Measurements from ENCODE around the gene FAM171A2. TPM values are rescaled to one million over a fixed set of nuclear protein-coding genes. Genes with fewer than 3 reads are reported as not detected.

FAM171A2 gene
- total RNA-seq, 4 donors from 2014 or later, result 0.66 to 6.2 (median 1.1) TPM

- TF ChIP-seq CTCF (IDR thresholded peaks at IDR 0.05; ENCODE audit: low read depth), result no peak
Measured at GRCh38 chr17:44381810-44382305, 18.2 kb upstream of the FAM171A2 start.

- TF ChIP-seq CTCF (IDR thresholded peaks at IDR 0.05; ENCODE audit: low read depth), result no peak
Measured at GRCh38 chr17:44380767-44381166, 17.1 kb upstream of the FAM171A2 start.

GRCh38 chr17:44379887-44380286, 16.2 kb upstream of the FAM171A2 start:
- TF ChIP-seq CTCF (IDR thresholded peaks at IDR 0.05; ENCODE audit: low read depth), result no peak

GRCh38 chr17:44378171-44378705, 14.6 kb upstream of the FAM171A2 start:
- TF ChIP-seq CTCF (IDR thresholded peaks at IDR 0.05; ENCODE audit: low read depth), result no peak

GRCh38 chr17:44376779-44377178, 13.1 kb upstream of the FAM171A2 start:
- TF ChIP-seq CTCF (IDR thresholded peaks at IDR 0.05; ENCODE audit: low read depth), result no peak

GRCh38 chr17:44376124-44376523, 12.5 kb upstream of the FAM171A2 start:
- no peak for TF ChIP-seq CTCF (IDR thresholded peaks at IDR 0.05; ENCODE audit: low read depth)

- TF ChIP-seq CTCF (IDR thresholded peaks at IDR 0.05; ENCODE audit: low read depth), result no peak
Measured at GRCh38 chr17:44375196-44376017, 11.8 kb upstream of the FAM171A2 start.

Measured in subcutaneous adipose tissue (tissue), 4 donors.